A549 (cell line): ENCODE data around the gene AFF1. TPM values are rescaled to one million over a fixed set of nuclear protein-coding genes. Genes with fewer than 3 reads are reported as not detected.

Experiments used
- ATAC-seq, 2 experiments: fragments of 200-7000 bp in 1 of 2; fragments of >200 bp in 1 of 2; cut with Nextera tagmentation in 1 of 2; cut with Tn5 transposase in 1 of 2; 3 replicates each; pipeline versions ENCODE4 v1.8.0 to v1.9.1; 2018 to 2020; ENCODE audit warnings: mild to moderate bottlenecking in 1 of 2, moderate library complexity in 1 of 2
- CTCF ChIA-PET: fragments of 300-600 bp; sonication (Branson Sonifier 250); formaldehyde crosslinking; extraction: SDS; loops from one replicate; lab custom pipeline; 2021; ENCODE audit warnings: antibody characterized with exemption, inconsistent platforms; lab: Yijun Ruan, JAX
- POLR2A ChIA-PET: fragments of 350-600 bp; formaldehyde crosslinking; extraction: SDS; loops from one replicate; lab custom pipeline; 2021; ENCODE audit warnings: antibody characterized with exemption, inconsistent platforms; lab: Yijun Ruan, JAX
- DNase-seq, 2 experiments: peaks; one replicate each; pipeline versions ENCODE4 v3.0.0 to v3.0.0-alpha.2; 2011 to 2016; ENCODE audit warnings: low read depth in 1 of 2, low spot score in 1 of 2
- FAIRE-seq: peaks from 2 replicates; lab custom pipeline; 2011; peaks lifted over from hg19 to GRCh38; lab: Jason Lieb, UNC
- H3K27ac ChIP-seq, 2 experiments: fragments of >200 bp; sonication (Bioruptor Twin); formaldehyde crosslinking; 3 replicates each; pipeline ENCODE4 v1.5.1; 2016 to 2017
- H3K4me1 ChIP-seq: fragments of >200 bp; sonication (Bioruptor Twin); formaldehyde crosslinking; 3 replicates; pipeline ENCODE4 v1.6.1; 2016
- H3K4me2 ChIP-seq: fragments of >200 bp; sonication (Bioruptor Twin); formaldehyde crosslinking; 3 replicates; pipeline ENCODE4 v1.6.1; 2016
- H3K4me3 ChIP-seq: fragments of >200 bp; sonication (Bioruptor Twin); formaldehyde crosslinking; 3 replicates; pipeline ENCODE4 v1.5.1; 2016
- H3K9me3 ChIP-seq: fragments of >200 bp; sonication (Bioruptor Twin); formaldehyde crosslinking; 3 replicates; pipeline ENCODE4 v1.6.1; 2016
- CHD2 ChIP-seq: fragments of 150-350 bp; IDR thresholded peaks from 2 replicates; pipeline ENCODE4 v1.6.1; 2014; ENCODE audit warnings: low read length; ENCODE audit not compliant: partially characterized antibody
- EHMT2 ChIP-seq: fragments of 200-600 bp; sonication (generic); IDR thresholded peaks from 2 replicates; pipeline ENCODE4 v1.6.1; 2016; ENCODE audit warnings: antibody characterized with exemption, low read depth, mild to moderate bottlenecking, moderate library complexity
- ESRRA ChIP-seq: fragments of 150-350 bp; IDR thresholded peaks from 2 replicates; pipeline ENCODE4 v1.6.1; 2014; ENCODE audit warnings: mild to moderate bottlenecking, low read length, borderline replicate concordance
- FOSB ChIP-seq: fragments of 250-450 bp; sonication (Bioruptor Pico); IDR thresholded peaks from 2 replicates; pipeline ENCODE4 v1.5.0; 2020; ENCODE audit warnings: mild to moderate bottlenecking, moderate library complexity
- FOXS1 ChIP-seq: fragments of 250-450 bp; sonication (Bioruptor Pico); IDR thresholded peaks from 2 replicates; pipeline ENCODE4 v1.5.0; 2020; ENCODE audit warnings: mild to moderate bottlenecking, moderate library complexity
- GATA3 ChIP-seq: IDR thresholded peaks from 2 replicates; pipeline ENCODE4 v1.6.1; 2012; ENCODE audit warnings: borderline replicate concordance
- HDAC2 ChIP-seq: fragments of 200-600 bp; sonication (generic); IDR thresholded peaks from 2 replicates; pipeline ENCODE4 v1.6.1; 2016
- HOXA7 ChIP-seq: fragments of 250-450 bp; sonication (Bioruptor Pico); IDR thresholded peaks from 2 replicates; pipeline ENCODE4 v1.5.0; 2020; ENCODE audit warnings: mild to moderate bottlenecking, moderate library complexity
- HOXB13 ChIP-seq: fragments of 250-450 bp; sonication (Bioruptor Pico); IDR thresholded peaks from 2 replicates; pipeline ENCODE4 v1.5.0; 2020; ENCODE audit warnings: low read depth, mild to moderate bottlenecking, moderate library complexity
- HOXB5 ChIP-seq: fragments of 250-450 bp; sonication (Bioruptor Pico); IDR thresholded peaks from 2 replicates; pipeline ENCODE4 v1.5.0; 2020; ENCODE audit warnings: mild to moderate bottlenecking, moderate library complexity
- JUNB ChIP-seq: fragments of >200 bp; sonication (Bioruptor Twin); formaldehyde crosslinking; IDR thresholded peaks from 2 replicates; pipeline ENCODE4 v1.6.1; 2016
- KDM1A ChIP-seq: fragments of 200-600 bp; sonication (generic); IDR thresholded peaks from 2 replicates; pipeline ENCODE4 v1.6.1; 2016; ENCODE audit warnings: low read depth, mild to moderate bottlenecking
- MAZ ChIP-seq: fragments of 150-350 bp; IDR thresholded peaks from 2 replicates; pipeline ENCODE4 v1.6.1; 2014; ENCODE audit warnings: antibody characterized with exemption, low read depth, low read length, borderline replicate concordance
- MYC ChIP-seq: IDR thresholded peaks from 2 replicates; pipeline ENCODE4 v1.6.1; 2012; ENCODE audit warnings: mild to moderate bottlenecking, inconsistent platforms, low read length, improper control_type of control experiment, borderline replicate concordance
- NPAS2 ChIP-seq: fragments of 250-450 bp; sonication (Bioruptor Pico); IDR thresholded peaks from 2 replicates; pipeline ENCODE4 v1.8.0; 2022; ENCODE audit warnings: mild to moderate bottlenecking, moderate library complexity, borderline replicate concordance
- POLR2AphosphoS2 ChIP-seq: conservative IDR thresholded peaks from 2 replicates; pipeline ENCODE4 v1.6.1; 2012; ENCODE audit warnings: low read length, improper control_type of control experiment, inconsistent platforms
- RFX5 ChIP-seq: fragments of 450-650 bp; IDR thresholded peaks from 2 replicates; pipeline ENCODE4 v1.7.1; 2014; ENCODE audit warnings: antibody characterized with exemption, mild to moderate bottlenecking, moderate library complexity
- RNF2 ChIP-seq: fragments of 200-600 bp; sonication (generic); IDR thresholded peaks from 2 replicates; pipeline ENCODE4 v1.6.1; 2016; ENCODE audit warnings: low read depth, mild to moderate bottlenecking, antibody characterized with exemption, moderate library complexity, borderline replicate concordance
- SMC3 ChIP-seq: fragments of >200 bp; sonication (Bioruptor Twin); formaldehyde crosslinking; IDR thresholded peaks from 3 replicates; pipeline ENCODE4 v1.6.1; 2018; ENCODE audit warnings: inconsistent platforms
- TFCP2L1 ChIP-seq: fragments of 250-450 bp; sonication (Bioruptor Pico); IDR thresholded peaks from 2 replicates; pipeline ENCODE4 v1.5.0; 2021; ENCODE audit warnings: mild to moderate bottlenecking
- TP53 ChIP-seq: fragments of 250-450 bp; sonication (Bioruptor Pico); IDR thresholded peaks from 2 replicates; pipeline ENCODE4 v1.5.0; 2021; ENCODE audit warnings: mild to moderate bottlenecking, moderate library complexity
- ZFP36 ChIP-seq: fragments of 450-650 bp; IDR thresholded peaks from 2 replicates; pipeline ENCODE4 v1.6.1; 2014; ENCODE audit warnings: borderline replicate concordance; ENCODE audit not compliant: partially characterized antibody
- ZNF302 ChIP-seq: fragments of 250-450 bp; sonication (Bioruptor Pico); IDR thresholded peaks from 2 replicates; pipeline ENCODE4 v1.9.0; 2021; ENCODE audit warnings: inconsistent platforms, mild to moderate bottlenecking, moderate library complexity
- ZSCAN20 ChIP-seq: fragments of 250-450 bp; sonication (Bioruptor Pico); IDR thresholded peaks from 2 replicates; pipeline ENCODE4 v1.8.0; 2022; ENCODE audit warnings: mild to moderate bottlenecking, moderate library complexity
- WGBS: methylation state at CpG from one replicate; pipeline ENCODE4 v1.1.6; 2017; ENCODE audit errors: missing lambda C conversion rate; 5-methylcytosine and 5-hydroxymethylcytosine counted together
- polyA plus RNA-seq, 4 experiments: library from polyadenylated mRNA; depleted of rRNA in 3 of 4; stranded (reverse); fragments of >200 nt; fragmentation: RNase III in 1 of 4; extraction: RNeasy Plus Mini Kit Qiagen cat#74134 plus additional on column Dnase treatment in 1 of 4; gene quantifications; 2 replicates in 3 of 4; 3 replicates in 1 of 4; pipeline ENCODE4 v1.2.3, GENCODE V29; 2011 to 2017
- TF ChIP-seq, protein P1 (sequence below): fragments of >200 bp; sonication (Bioruptor Twin); formaldehyde crosslinking; IDR thresholded peaks from 2 replicates; pipeline ENCODE4 v1.6.1; 2016
- TF ChIP-seq, protein P2 (sequence below): fragments of 250-450 bp; sonication (Bioruptor Pico); IDR thresholded peaks from 2 replicates; pipeline ENCODE4 v1.5.0; 2021; ENCODE audit warnings: mild to moderate bottlenecking, moderate library complexity, borderline replicate concordance
- TF ChIP-seq, protein P3 (sequence below): fragments of 200-600 bp; sonication (generic); IDR thresholded peaks from 2 replicates; pipeline ENCODE4 v1.6.1; 2016; ENCODE audit warnings: antibody characterized with exemption, mild to moderate bottlenecking, moderate library complexity
- TF ChIP-seq, protein P4 (sequence below): fragments of 150-350 bp; IDR thresholded peaks from 2 replicates; pipeline ENCODE4 v1.6.1; 2014; ENCODE audit warnings: low read depth, mild to moderate bottlenecking, low read length

AFF1 gene
- polyA plus RNA-seq, 2 of the 4 experiments (the other 2 are of a cell fraction), result 13.7 to 15.4 TPM

DNA sequence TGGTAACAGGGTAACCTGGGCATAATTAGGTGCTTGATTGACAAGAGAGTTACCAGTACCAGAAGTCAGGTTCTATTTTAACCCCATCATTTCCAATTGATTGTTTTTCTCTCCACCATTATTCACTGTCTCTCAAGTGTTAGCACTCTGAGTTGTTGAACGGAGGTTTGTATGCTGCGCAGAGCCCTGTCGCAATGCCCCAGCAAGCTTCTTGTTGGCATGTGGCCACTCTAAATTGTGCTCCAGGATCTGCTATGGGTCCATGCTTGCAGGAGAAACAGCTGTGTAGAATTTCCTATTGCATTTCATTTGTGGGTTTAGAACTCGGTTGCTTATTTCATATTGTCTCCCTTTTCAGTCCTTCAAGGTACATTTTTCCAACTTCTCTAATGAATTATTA lies 187.4 kb downstream of the AFF1 start:
- Histone ChIP-seq H3K9me3 (no peaks in the 10 kb centered on the region), H3K4me2 (no peak overlapping the region), H3K4me1 (no peaks in the 10 kb centered on the region), H3K27ac (no peak overlapping the region), H3K4me3 (no peak overlapping the region)
- ChIA-PET CTCF (interaction anchor here (0.7 kb wide), 1 partner anchor 12 kb away, joined by 3 read pairs; no protein-coding TSS in a partner anchor), POLR2A (no interaction called here)
- FAIRE-seq, result no peak
- TF ChIP-seq EHMT2 (no peak), ZNF302 (CRISPR knock-in tag) (no peak), POLR2AphosphoS2 (no peak), RNF2 (no peak), NPAS2 (CRISPR knock-in tag) (no peak), CHD2 (no peak), GATA3 (no peak), KDM1A (no peak), MAZ (no peak), JUNB (no peak)
- TF ChIP-seq, protein P1, sequence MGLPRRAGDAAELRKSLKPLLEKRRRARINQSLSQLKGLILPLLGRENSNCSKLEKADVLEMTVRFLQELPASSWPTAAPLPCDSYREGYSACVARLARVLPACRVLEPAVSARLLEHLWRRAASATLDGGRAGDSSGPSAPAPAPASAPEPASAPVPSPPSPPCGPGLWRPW, result no peak
- no peak for DNase-seq
- WGBS, result 97% methylated on average over 4 of the region's 4 CpGs
- ATAC-seq, result no peak

DNA sequence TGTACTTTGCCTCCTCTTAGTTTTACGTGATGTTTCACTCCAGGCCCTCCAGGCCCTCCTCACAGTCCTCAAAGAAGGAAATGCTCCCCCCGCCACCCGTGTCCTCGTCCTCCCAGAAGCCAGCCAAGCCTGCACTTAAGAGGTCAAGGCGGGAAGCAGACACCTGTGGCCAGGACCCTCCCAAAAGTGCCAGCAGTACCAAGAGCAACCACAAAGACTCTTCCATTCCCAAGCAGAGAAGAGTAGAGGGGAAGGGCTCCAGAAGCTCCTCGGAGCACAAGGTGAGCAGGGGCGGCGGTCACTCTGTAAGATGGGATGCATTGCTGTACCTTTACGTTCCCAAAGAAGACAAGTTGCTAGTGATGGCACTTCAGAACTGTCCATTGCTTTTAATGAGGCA lies 191.2 kb downstream of the AFF1 start:
- H3K27ac ChIP-seq, result no peak overlapping the region
- ATAC-seq (no peak), DNase-seq (no peak), FAIRE-seq (no peak)
- 0 out of 3 replicates have a peak, but pooled peaks cover 6% of the 10 kb centered on the region for H3K4me1 ChIP-seq
- 97% methylated on average over 8 of the region's 9 CpGs for WGBS
- H3K9me3 ChIP-seq, result no peaks in the 10 kb centered on the region
- H3K4me3 ChIP-seq, result no peak overlapping the region
- CTCF ChIA-PET, result interaction anchor here (1.6 kb wide), 1 partner anchor 203 kb away, joined by 3 read pairs; no protein-coding TSS in a partner anchor
- TF ChIP-seq ZFP36, result no peak
- no peak for TF ChIP-seq MYC
- no peak for TF ChIP-seq RFX5
- no peak for TF ChIP-seq CHD2
- TF ChIP-seq NPAS2 (CRISPR knock-in tag), result no peak
- TF ChIP-seq TP53 (CRISPR knock-in tag), result no peak
- no peak for TF ChIP-seq TFCP2L1
- POLR2A ChIA-PET, result no interaction called here
- no peak overlapping the region for H3K4me2 ChIP-seq

DNA sequence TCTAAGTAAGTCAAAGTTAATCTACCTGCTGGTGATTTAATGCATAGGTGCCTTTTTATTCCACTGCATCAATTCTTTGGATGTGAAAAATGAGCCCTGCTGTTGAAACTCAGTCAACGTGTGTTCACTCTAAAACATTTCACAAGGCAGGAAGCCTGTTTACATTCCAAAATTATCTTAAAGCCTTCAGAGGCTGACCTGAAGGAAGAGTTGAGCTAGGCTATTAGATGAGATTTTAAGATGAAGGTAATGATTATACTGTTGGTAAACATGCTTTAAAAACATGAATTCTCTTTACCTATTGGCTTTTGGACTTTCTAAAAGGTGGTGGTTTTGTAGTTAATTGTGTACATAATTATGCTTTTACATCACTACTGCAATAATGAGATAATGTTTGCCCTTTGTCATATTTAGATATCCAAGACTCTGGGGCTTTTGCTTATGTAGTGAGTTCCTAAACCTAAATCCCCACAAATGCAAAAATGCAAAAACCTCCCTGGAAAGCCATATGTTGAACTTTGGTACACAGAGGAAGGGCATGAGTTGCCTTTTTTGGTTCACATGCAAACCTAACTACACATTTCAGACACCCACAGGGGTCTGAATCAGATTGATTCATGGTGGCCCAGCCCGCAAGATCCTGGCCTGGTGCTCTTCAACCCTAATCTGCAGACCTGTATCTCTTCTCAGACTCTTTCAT lies 193.3 kb downstream of the AFF1 start:
- H3K9me3 ChIP-seq, result no peaks in the 10 kb centered on the region
- ATAC-seq (no peak), DNase-seq (no peak), FAIRE-seq (no peak)
- CTCF ChIA-PET, result no interaction called here
- WGBS, result 85% methylated on average over 2 of the region's 2 CpGs
- H3K4me2 ChIP-seq, result no peak overlapping the region
- 0 out of 3 replicates have a peak, but pooled peaks cover 6% of the 10 kb centered on the region for H3K4me1 ChIP-seq
- no peak overlapping the region for H3K27ac ChIP-seq
- POLR2A ChIA-PET, result no interaction called here
- H3K4me3 ChIP-seq, result no peak overlapping the region
- TF ChIP-seq HOXB5 (CRISPR knock-in tag) (no peak), ZSCAN20 (no peak), FOSB (CRISPR knock-in tag) (no peak), MYC (no peak), SMC3 (no peak), HOXA7 (CRISPR knock-in tag) (no peak), ESRRA (no peak), FOXS1 (CRISPR knock-in tag) (no peak), HDAC2 (no peak), GATA3 (no peak), HOXB13 (CRISPR knock-in tag) (no peak)
- TF ChIP-seq, protein P2, sequence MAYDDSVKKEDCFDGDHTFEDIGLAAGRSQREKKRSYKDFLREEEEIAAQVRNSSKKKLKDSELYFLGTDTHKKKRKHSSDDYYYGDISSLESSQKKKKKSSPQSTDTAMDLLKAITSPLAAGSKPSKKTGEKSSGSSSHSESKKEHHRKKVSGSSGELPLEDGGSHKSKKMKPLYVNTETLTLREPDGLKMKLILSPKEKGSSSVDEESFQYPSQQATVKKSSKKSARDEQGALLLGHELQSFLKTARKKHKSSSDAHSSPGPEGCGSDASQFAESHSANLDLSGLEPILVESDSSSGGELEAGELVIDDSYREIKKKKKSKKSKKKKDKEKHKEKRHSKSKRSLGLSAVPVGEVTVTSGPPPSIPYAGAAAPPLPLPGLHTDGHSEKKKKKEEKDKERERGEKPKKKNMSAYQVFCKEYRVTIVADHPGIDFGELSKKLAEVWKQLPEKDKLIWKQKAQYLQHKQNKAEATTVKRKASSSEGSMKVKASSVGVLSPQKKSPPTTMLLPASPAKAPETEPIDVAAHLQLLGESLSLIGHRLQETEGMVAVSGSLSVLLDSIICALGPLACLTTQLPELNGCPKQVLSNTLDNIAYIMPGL, result no peak
- TF ChIP-seq, protein P3, sequence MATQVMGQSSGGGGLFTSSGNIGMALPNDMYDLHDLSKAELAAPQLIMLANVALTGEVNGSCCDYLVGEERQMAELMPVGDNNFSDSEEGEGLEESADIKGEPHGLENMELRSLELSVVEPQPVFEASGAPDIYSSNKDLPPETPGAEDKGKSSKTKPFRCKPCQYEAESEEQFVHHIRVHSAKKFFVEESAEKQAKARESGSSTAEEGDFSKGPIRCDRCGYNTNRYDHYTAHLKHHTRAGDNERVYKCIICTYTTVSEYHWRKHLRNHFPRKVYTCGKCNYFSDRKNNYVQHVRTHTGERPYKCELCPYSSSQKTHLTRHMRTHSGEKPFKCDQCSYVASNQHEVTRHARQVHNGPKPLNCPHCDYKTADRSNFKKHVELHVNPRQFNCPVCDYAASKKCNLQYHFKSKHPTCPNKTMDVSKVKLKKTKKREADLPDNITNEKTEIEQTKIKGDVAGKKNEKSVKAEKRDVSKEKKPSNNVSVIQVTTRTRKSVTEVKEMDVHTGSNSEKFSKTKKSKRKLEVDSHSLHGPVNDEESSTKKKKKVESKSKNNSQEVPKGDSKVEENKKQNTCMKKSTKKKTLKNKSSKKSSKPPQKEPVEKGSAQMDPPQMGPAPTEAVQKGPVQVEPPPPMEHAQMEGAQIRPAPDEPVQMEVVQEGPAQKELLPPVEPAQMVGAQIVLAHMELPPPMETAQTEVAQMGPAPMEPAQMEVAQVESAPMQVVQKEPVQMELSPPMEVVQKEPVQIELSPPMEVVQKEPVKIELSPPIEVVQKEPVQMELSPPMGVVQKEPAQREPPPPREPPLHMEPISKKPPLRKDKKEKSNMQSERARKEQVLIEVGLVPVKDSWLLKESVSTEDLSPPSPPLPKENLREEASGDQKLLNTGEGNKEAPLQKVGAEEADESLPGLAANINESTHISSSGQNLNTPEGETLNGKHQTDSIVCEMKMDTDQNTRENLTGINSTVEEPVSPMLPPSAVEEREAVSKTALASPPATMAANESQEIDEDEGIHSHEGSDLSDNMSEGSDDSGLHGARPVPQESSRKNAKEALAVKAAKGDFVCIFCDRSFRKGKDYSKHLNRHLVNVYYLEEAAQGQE, result no peak
- TF ChIP-seq, protein P4, sequence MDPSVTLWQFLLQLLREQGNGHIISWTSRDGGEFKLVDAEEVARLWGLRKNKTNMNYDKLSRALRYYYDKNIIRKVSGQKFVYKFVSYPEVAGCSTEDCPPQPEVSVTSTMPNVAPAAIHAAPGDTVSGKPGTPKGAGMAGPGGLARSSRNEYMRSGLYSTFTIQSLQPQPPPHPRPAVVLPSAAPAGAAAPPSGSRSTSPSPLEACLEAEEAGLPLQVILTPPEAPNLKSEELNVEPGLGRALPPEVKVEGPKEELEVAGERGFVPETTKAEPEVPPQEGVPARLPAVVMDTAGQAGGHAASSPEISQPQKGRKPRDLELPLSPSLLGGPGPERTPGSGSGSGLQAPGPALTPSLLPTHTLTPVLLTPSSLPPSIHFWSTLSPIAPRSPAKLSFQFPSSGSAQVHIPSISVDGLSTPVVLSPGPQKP, result no peak
